DMS53 (cell line): ENCODE data around the gene MROH2B.
A peak's percentile ranks its signal among the peaks of the same experiment; 100 is the strongest.

Source experiments
- DNase-seq: peaks from one replicate; lab custom pipeline; 2025; lab: John Stamatoyannopoulos, UW

The MROH2B gene

DNA sequence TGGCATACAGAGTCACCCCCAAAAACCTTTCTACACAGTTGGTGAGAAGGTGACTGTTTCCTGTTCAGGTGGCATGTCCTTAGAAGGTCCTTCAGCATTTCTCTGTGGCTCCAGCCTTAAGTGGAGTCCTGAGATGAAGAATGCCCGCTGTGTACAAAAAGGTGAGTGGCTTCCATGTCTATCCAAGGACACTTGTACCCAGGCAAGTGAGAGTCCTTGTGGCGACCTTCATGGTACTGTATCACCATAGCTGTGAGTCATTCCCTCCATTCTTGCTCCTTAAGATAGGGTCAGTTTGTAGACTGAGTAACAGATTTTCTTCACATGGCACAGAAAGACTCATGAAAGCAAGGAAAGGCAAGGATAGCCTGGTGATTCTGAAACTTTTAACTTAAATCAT, 98.7 kb downstream of the MROH2B start:
- no peak for DNase-seq

DNA sequence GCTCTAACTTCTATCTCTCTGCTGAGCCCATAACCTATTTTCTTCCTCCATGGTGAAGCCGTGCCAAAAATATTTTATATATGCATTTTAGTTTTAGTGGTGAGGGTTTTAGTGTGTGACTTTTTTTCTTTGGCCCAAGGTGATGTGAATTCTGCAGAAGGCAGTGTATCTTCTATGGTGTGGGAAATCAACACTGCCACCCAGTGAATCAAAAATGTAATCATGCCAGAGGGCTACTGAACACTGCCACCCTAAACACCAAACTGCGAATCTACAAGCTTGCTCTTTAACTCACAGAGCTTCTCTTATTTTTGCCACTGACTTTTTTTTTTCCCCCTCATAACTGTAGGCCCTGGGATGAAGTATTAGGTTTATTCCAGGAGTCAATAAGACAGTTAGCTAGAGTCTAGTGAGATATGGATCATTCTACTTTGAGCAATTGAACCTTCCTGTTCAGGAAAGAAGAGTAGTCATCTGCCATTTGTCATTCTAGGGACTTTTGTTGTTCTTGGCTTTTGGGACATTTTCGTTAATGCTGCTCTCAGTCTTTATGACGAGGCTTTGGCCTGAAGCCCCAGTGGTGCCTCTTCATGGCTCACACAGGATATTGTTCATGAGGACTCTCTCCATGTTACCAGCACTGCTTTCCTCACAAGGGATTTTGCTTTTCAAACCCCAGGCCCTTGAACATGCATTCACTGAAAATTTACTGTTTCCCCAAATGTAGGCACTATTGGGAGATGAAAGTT, 108.8 kb downstream of the MROH2B start:
- no peak for DNase-seq

DNA sequence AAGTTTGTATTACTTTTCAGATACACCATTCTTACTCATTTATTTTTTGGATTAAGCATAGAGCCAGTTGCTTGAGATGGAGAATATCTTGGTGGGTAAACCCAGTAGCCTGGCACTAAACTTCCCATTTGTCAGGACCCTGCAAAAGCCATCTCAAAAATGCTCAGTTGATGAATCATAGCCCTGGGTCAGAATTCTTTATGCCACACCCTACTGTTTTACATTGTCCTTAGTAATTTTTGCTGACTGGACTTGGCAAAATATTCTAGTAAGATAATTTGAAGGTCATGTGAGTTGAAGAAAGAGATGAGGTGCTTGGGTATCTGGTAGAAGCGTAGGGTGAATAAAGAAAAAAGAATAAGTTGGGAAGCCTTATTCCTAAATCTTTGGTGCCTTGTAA, 111.1 kb downstream of the MROH2B start:
- DNase-seq: no peak

DNA sequence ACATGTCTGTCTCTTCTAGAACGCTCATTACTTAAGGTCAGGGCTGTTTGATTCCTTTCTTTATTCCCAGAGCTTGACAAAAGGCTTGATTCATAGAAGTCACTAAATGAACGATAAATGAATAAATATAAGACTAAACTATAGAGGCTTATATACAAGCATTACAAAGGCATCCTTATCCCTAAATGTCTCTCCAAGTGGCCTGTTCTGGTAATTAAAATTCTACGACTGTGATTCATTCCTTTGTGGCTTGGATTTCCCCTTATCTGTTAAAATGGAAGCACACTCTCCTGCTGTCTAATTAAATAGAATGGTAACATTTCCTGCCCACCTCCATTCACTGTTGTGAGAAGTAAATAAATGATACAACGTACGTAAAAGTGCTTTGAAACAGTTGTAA, 112.3 kb downstream of the MROH2B start:
- peak; percentile 1 for DNase-seq

DNA sequence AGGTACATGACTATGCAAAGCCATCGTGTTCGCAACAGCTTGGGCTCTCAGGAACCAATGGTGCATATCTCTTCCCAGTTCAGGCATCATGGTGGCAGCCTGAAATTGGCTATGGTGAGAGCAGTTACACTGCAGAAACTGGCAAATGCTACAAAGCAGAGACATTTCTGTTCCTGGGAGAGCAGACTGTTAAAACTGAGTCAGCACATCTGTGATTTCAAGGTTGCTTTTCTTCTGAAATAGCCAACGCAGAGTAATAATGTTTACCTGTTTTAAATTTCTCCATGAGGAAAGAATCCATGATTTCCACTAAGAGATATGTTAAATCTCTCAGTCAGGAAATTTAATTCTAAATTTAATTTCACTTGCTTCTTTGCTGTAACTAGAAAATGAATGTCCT, 114.1 kb downstream of the MROH2B start:
- DNase-seq: no peak

DNA sequence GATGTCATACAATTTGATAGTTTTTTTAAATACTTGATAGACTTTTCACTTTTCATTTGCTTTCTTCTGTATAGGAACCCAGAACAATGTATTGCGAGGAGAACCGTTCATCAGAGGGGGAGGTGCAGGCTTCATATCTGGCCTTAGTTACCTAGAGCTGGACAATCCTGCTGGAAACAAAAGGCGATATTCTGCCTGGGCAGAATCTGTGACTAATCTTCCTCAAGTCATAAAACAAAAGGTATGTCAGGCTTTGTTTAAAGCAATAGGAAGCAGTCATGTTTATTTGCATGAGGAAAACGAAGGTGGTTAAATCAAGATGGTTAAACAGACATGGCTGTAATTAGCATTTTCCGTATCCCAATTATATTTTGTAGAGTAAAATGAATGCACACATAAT, 115.8 kb downstream of the MROH2B start:
- DNase-seq: no peak
